IPS-15b (cell line): Measurements from ENCODE around the gene CXCR2.

Source experiments
- H3K27me3 ChIP-seq: one replicate; pipeline ENCODE4 v1.6.1; 2013; ENCODE audit warnings: low read length; ENCODE audit not compliant: control insufficient read depth, insufficient read depth
- H3K36me3 ChIP-seq: one replicate; pipeline ENCODE4 v1.6.1; 2013; ENCODE audit warnings: low read length; ENCODE audit not compliant: control insufficient read depth, insufficient read depth
- H3K4me1 ChIP-seq: one replicate; pipeline ENCODE4 v1.6.1; 2013; ENCODE audit warnings: mild to moderate bottlenecking, low read length; ENCODE audit not compliant: control insufficient read depth, insufficient read depth
- H3K4me3 ChIP-seq: one replicate; pipeline ENCODE4 v1.5.1; 2013; ENCODE audit warnings: low read depth, low read length
- H3K9ac ChIP-seq: one replicate; pipeline ENCODE4 v1.6.1; 2013; ENCODE audit warnings: low read depth, mild to moderate bottlenecking, low read length
- H3K9me3 ChIP-seq: one replicate; pipeline ENCODE4 v1.6.1; 2013; ENCODE audit warnings: mild to moderate bottlenecking, low read length; ENCODE audit not compliant: control insufficient read depth, insufficient read depth

CXCR2 gene

GRCh38 chr2:218125626-218126080 is at the start of gene CXCR2:
Gene CXCR2, plus strand, starts transcription at chr2:218126028. Its CDS starts 8,774 bp downstream, at chr2:218134802.
- no peaks in the 10 kb centered on the region for H3K4me1 ChIP-seq
- H3K27me3 ChIP-seq, result no peaks in the 10 kb centered on the region
- H3K9me3 ChIP-seq, result no peaks in the 10 kb centered on the region
- no peak within 1 kb of the TSS for H3K4me3 ChIP-seq
- H3K36me3 ChIP-seq, result no peaks in the 10 kb centered on the region
- H3K9ac ChIP-seq, result no peak within 1 kb of the TSS

- H3K27me3 ChIP-seq, result no peaks in the 10 kb centered on the region
- no peak overlapping the region for H3K4me3 ChIP-seq
- H3K4me1 ChIP-seq, result no peaks in the 10 kb centered on the region
- no peaks in the 10 kb centered on the region for H3K36me3 ChIP-seq
- H3K9ac ChIP-seq, result no peak overlapping the region
- H3K9me3 ChIP-seq, result no peaks in the 10 kb centered on the region
Observed at GRCh38 chr2:218077464-218078216, 48.2 kb upstream of the CXCR2 start.

- Histone ChIP-seq H3K27me3 (no peaks in the 10 kb centered on the region), H3K9ac (no peak overlapping the region), H3K9me3 (no peaks in the 10 kb centered on the region), H3K4me1 (no peaks in the 10 kb centered on the region), H3K36me3 (no peaks in the 10 kb centered on the region), H3K4me3 (no peak overlapping the region)
Observed at GRCh38 chr2:218079943-218080913, 45.6 kb upstream of the CXCR2 start.

- H3K36me3 ChIP-seq, result no peaks in the 10 kb centered on the region
- H3K9me3 ChIP-seq, result no peaks in the 10 kb centered on the region
- H3K4me3 ChIP-seq, result no peak overlapping the region
- no peaks in the 10 kb centered on the region for H3K4me1 ChIP-seq
- no peak overlapping the region for H3K9ac ChIP-seq
- H3K27me3 ChIP-seq, result no peaks in the 10 kb centered on the region
Observed at GRCh38 chr2:218081063-218081462, 44.8 kb upstream of the CXCR2 start.

- no peaks in the 10 kb centered on the region for H3K27me3 ChIP-seq
- H3K36me3 ChIP-seq, result no peaks in the 10 kb centered on the region
- no peaks in the 10 kb centered on the region for H3K9me3 ChIP-seq
- H3K9ac ChIP-seq, result no peak overlapping the region
- H3K4me3 ChIP-seq, result no peak overlapping the region
- no peaks in the 10 kb centered on the region for H3K4me1 ChIP-seq
Observed at GRCh38 chr2:218081695-218082094, 44.1 kb upstream of the CXCR2 start.

GRCh38 chr2:218082586-218083351 is 43.1 kb upstream of the CXCR2 start:
- H3K9ac ChIP-seq, result no peak overlapping the region
- H3K4me1 ChIP-seq, result no peaks in the 10 kb centered on the region
- no peaks in the 10 kb centered on the region for H3K9me3 ChIP-seq
- no peaks in the 10 kb centered on the region for H3K36me3 ChIP-seq
- no peak overlapping the region for H3K4me3 ChIP-seq
- H3K27me3 ChIP-seq, result no peaks in the 10 kb centered on the region

GRCh38 chr2:218083352-218083676 is 42.5 kb upstream of the CXCR2 start:
- no peaks in the 10 kb centered on the region for H3K36me3 ChIP-seq
- no peak overlapping the region for H3K4me3 ChIP-seq
- H3K9ac ChIP-seq, result no peak overlapping the region
- no peaks in the 10 kb centered on the region for H3K27me3 ChIP-seq
- H3K4me1 ChIP-seq, result no peaks in the 10 kb centered on the region
- H3K9me3 ChIP-seq, result no peaks in the 10 kb centered on the region

GRCh38 chr2:218086478-218086877 is 39.4 kb upstream of the CXCR2 start:
- no peaks in the 10 kb centered on the region for H3K9me3 ChIP-seq
- no peaks in the 10 kb centered on the region for H3K36me3 ChIP-seq
- H3K27me3 ChIP-seq, result no peaks in the 10 kb centered on the region
- H3K4me3 ChIP-seq, result no peak overlapping the region
- no peaks in the 10 kb centered on the region for H3K4me1 ChIP-seq
- no peak overlapping the region for H3K9ac ChIP-seq

GRCh38 chr2:218089259-218089658 is 36.6 kb upstream of the CXCR2 start:
- Histone ChIP-seq H3K4me1 (no peaks in the 10 kb centered on the region), H3K4me3 (no peak overlapping the region), H3K36me3 (no peaks in the 10 kb centered on the region), H3K9ac (no peak overlapping the region), H3K9me3 (no peaks in the 10 kb centered on the region), H3K27me3 (peaks cover 2% of the 10 kb centered on the region)

GRCh38 chr2:218091746-218092145 is 34.1 kb upstream of the CXCR2 start:
- Histone ChIP-seq H3K4me1 (no peaks in the 10 kb centered on the region), H3K9me3 (no peaks in the 10 kb centered on the region), H3K4me3 (no peak overlapping the region), H3K9ac (no peak overlapping the region), H3K36me3 (no peaks in the 10 kb centered on the region), H3K27me3 (peaks cover 2% of the 10 kb centered on the region)

- Histone ChIP-seq H3K4me1 (no peaks in the 10 kb centered on the region), H3K27me3 (peaks cover 2% of the 10 kb centered on the region), H3K9me3 (no peaks in the 10 kb centered on the region), H3K4me3 (no peak overlapping the region), H3K9ac (no peak overlapping the region), H3K36me3 (no peaks in the 10 kb centered on the region)
Observed at GRCh38 chr2:218093879-218094278, 31.9 kb upstream of the CXCR2 start.
